Airway epithelial cell (primary cell): ENCODE data around the gene RTN4. TPM values are rescaled to one million over a fixed set of nuclear protein-coding genes. Genes with fewer than 3 reads are reported as not detected.

Experiments used
- total RNA-seq: library from RNA; depleted of rRNA; stranded (reverse); fragments of >200 nt; gene quantifications from 2 replicates; pipeline ENCODE4 v1.2.3, GENCODE V29; 2015

The RTN4 gene, protein sequence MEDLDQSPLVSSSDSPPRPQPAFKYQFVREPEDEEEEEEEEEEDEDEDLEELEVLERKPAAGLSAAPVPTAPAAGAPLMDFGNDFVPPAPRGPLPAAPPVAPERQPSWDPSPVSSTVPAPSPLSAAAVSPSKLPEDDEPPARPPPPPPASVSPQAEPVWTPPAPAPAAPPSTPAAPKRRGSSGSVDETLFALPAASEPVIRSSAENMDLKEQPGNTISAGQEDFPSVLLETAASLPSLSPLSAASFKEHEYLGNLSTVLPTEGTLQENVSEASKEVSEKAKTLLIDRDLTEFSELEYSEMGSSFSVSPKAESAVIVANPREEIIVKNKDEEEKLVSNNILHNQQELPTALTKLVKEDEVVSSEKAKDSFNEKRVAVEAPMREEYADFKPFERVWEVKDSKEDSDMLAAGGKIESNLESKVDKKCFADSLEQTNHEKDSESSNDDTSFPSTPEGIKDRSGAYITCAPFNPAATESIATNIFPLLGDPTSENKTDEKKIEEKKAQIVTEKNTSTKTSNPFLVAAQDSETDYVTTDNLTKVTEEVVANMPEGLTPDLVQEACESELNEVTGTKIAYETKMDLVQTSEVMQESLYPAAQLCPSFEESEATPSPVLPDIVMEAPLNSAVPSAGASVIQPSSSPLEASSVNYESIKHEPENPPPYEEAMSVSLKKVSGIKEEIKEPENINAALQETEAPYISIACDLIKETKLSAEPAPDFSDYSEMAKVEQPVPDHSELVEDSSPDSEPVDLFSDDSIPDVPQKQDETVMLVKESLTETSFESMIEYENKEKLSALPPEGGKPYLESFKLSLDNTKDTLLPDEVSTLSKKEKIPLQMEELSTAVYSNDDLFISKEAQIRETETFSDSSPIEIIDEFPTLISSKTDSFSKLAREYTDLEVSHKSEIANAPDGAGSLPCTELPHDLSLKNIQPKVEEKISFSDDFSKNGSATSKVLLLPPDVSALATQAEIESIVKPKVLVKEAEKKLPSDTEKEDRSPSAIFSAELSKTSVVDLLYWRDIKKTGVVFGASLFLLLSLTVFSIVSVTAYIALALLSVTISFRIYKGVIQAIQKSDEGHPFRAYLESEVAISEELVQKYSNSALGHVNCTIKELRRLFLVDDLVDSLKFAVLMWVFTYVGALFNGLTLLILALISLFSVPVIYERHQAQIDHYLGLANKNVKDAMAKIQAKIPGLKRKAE
- 209 and 226 TPM in 2 replicates for total RNA-seq

GRCh38 chr2:55050100-55050994, at the start of gene RTN4:
TSS of gene RTN4 (minus strand) at chr2:55050451. CDS start at chr2:55050300, 151 bp downstream.

Other genes with a start within 250 kb of the RTN4 start
- gene CLHC1, start 181.8 kb upstream of the RTN4 start, total RNA-seq = 0.74 and 1.6 TPM in 2 replicates
- 2,571 and 3,368 TPM in 2 replicates for gene RPS27A, start 182.2 kb upstream of the RTN4 start, total RNA-seq
- gene MTIF2, start 218.8 kb upstream of the RTN4 start, total RNA-seq = 27.4 and 31.2 TPM in 2 replicates